Measurements from ENCODE around the gene ZCCHC9. TPM values are rescaled to one million over a fixed set of nuclear protein-coding genes. Genes with fewer than 3 reads are reported as not detected.
A peak's percentile ranks its signal among the peaks of the same experiment; 100 is the strongest.

The ZCCHC9 gene
- total RNA-seq, 1 experiment from 2014 or later: 32.2 TPM

GRCh38 chr5:81334304-81335061 lies 33.1 kb downstream of the ZCCHC9 start:
- no peaks in the 10 kb centered on the region for H3K27me3 ChIP-seq (ENCODE audit: insufficient read depth, low read length)
- H4K91ac ChIP-seq (ENCODE audit: insufficient read length, low read depth, low read length): no peak overlapping the region
- H4K5ac ChIP-seq (ENCODE audit: insufficient read length, low read depth, low read length): no peak overlapping the region
- no peak overlapping the region for H3K4me2 ChIP-seq (ENCODE audit: insufficient read depth, insufficient read length, low read length)
- peaks cover 2 to 4% of the 10 kb centered on the region in 2 experiments; a peak in 3 of 4 replicates for H3K4me1 Mint-ChIP-seq
- no peak for TF ChIP-seq CTCF (conservative IDR thresholded peaks at IDR 0.05)
- no peaks in the 10 kb centered on the region for H3K9me3 ChIP-seq (ENCODE audit: control insufficient read depth, low read depth, low read length)
- DNase-seq: no peak
- no peaks in the 10 kb centered on the region; a peak in 1 of 7 replicates for H3K36me3 Mint-ChIP-seq (ENCODE audit: insufficient read depth in 1 of 3, low read depth in 3 of 3)
- no peaks in the 10 kb centered on the region; a peak in 2 of 5 replicates for H3K9me3 Mint-ChIP-seq
- H2AK5ac ChIP-seq (ENCODE audit: insufficient read length, low read length): no peak overlapping the region
- no peak overlapping the region for H2AFZ ChIP-seq (ENCODE audit: low read length)
- H3K4me3 Mint-ChIP-seq: no peak overlapping the region
- H3K23ac ChIP-seq (ENCODE audit: insufficient read length, low read depth, low read length): no peak overlapping the region
- no peak overlapping the region for H3K18ac ChIP-seq (ENCODE audit: insufficient read length, low read depth, low read length)
- H2BK120ac ChIP-seq (ENCODE audit: low read depth, low read length, poor library complexity, severe bottlenecking): no peak overlapping the region
- no peak overlapping the region for H3T11ph ChIP-seq (ENCODE audit: low read length)
- H3K27ac ChIP-seq (ENCODE audit: insufficient read length, low read depth, low read length): no peak overlapping the region
- no peaks in the 10 kb centered on the region for H3K79me2 ChIP-seq (ENCODE audit: insufficient read depth, low read length)
- no peak overlapping the region for H4K8ac ChIP-seq (replicated peaks; ENCODE audit: insufficient read length, low read depth, low read length)
- no peak overlapping the region for H2BK12ac ChIP-seq (ENCODE audit: insufficient read length, low read depth, low read length)
- H3K56ac ChIP-seq (ENCODE audit: insufficient read length, low read depth, low read length): no peak overlapping the region
- H3K4me1 ChIP-seq (ENCODE audit: insufficient read depth, low read length): no peaks in the 10 kb centered on the region
- no peak overlapping the region for H2BK5ac ChIP-seq (ENCODE audit: insufficient read length, low read length)
- no peaks in the 10 kb centered on the region for H3K23me2 ChIP-seq (ENCODE audit: insufficient read length, low read depth, low read length, poor library complexity, severe bottlenecking)
- no peak overlapping the region for H2BK20ac ChIP-seq (ENCODE audit: low read depth, low read length, poor library complexity, severe bottlenecking)
- H3K4ac ChIP-seq (ENCODE audit: low read depth, low read length): no peak overlapping the region
- H3K9ac ChIP-seq (ENCODE audit: extremely low read depth, insufficient read length, low read length): no peak overlapping the region
- no peak overlapping the region for H2BK15ac ChIP-seq (ENCODE audit: low read depth, low read length)
- H3K79me1 ChIP-seq (ENCODE audit: insufficient read depth, low read depth, low read length, poor library complexity, severe bottlenecking): no peaks in the 10 kb centered on the region
- H3K27me3 Mint-ChIP-seq (ENCODE audit: low read depth): no peaks in the 10 kb centered on the region; the same call in 1 of the 2 replicates
- no CpG with 5 or more reads among the region's 14 CpGs for WGBS (ENCODE audit: extremely low coverage, insufficient read length, low lambda C conversion rate)
- peak overlapping the region in 1 of 3 experiments; percentile 86; a peak in 1 of 7 replicates for H3K27ac Mint-ChIP-seq
- H3K14ac ChIP-seq (ENCODE audit: insufficient read depth, low read length): no peak overlapping the region
- H4K20me1 ChIP-seq (ENCODE audit: control insufficient read depth, insufficient read depth, insufficient read length): no peaks in the 10 kb centered on the region

Data from H9 (cell line).